ENCODE results near the gene PVALEF.

DNA sequence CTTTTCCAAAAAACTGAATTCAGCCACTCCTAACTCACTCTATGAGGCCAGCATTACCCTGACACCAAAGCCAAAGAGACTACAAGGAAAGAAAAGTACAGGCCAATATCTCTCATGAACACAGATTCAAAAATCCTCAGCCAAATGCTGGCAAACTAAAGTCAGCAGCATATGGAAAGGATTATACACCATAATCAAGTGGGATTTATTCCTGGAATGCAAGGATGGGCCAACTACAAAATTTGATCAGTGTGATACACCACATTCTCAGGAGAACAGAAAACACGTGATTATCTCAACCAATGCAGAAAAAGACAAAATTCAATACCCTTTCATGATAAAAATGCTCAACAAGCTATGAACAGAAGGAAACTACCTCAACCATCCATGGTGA lies 8.5 kb downstream of the PVALEF start:
- TF ChIP-seq POLR2A (IDR thresholded peaks at IDR 0.05; ENCODE audit: low read depth, low read length): no peak
- TF ChIP-seq, protein P1, sequence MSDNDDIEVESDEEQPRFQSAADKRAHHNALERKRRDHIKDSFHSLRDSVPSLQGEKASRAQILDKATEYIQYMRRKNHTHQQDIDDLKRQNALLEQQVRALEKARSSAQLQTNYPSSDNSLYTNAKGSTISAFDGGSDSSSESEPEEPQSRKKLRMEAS (IDR thresholded peaks at IDR 0.05; ENCODE audit: insufficient read depth, insufficient read length): no peak
- no peak for TF ChIP-seq POLR2AphosphoS5 (IDR thresholded peaks at IDR 0.05; ENCODE audit: insufficient read depth, low read depth, low read length)
- TF ChIP-seq EZH2 (IDR thresholded peaks at IDR 0.05; ENCODE audit: borderline replicate concordance, low read depth, low read length, severe bottlenecking): no peak
